ENCODE data around the gene NSMF.
"Not testable (repeated sequence)": the region's sequence is repeated elsewhere in the genome, so short reads cannot be mapped to it uniquely, and the experiment has no call there.

Gene NSMF

GRCh38 chr9:137459601-137460362 is 648 bp upstream of the NSMF start:
- no peak for DNase-seq (ENCODE audit: low read depth, low spot score)

GRCh38 chr9:137458194-137459151 is 661 bp downstream of the NSMF start:
- no peak for DNase-seq (ENCODE audit: low read depth, low spot score)

- DNase-seq (ENCODE audit: low read depth, low spot score), result no peak
These were observed 1.5 kb downstream of the NSMF start for GRCh38 chr9:137457406-137458193.

- no peak for DNase-seq (ENCODE audit: low read depth, low spot score)
These were observed 2.2 kb downstream of the NSMF start for GRCh38 chr9:137456864-137457405.

- DNase-seq (ENCODE audit: low read depth, low spot score), result peak; percentile 72
These were observed 2.9 kb downstream of the NSMF start for GRCh38 chr9:137456061-137456863.

- DNase-seq (ENCODE audit: low read depth, low spot score), result no peak
These were observed 3.7 kb downstream of the NSMF start for GRCh38 chr9:137455359-137455991.

GRCh38 chr9:137454597-137455358 is 4.4 kb downstream of the NSMF start:
- DNase-seq (ENCODE audit: low read depth, low spot score), result no peak

GRCh38 chr9:137454145-137454596 is 5.0 kb downstream of the NSMF start:
- no peak for DNase-seq (ENCODE audit: low read depth, low spot score)

GRCh38 chr9:137453643-137454081 is 5.5 kb downstream of the NSMF start:
- peak; percentile 40 for DNase-seq (ENCODE audit: low read depth, low spot score)

GRCh38 chr9:137452761-137453642 is 6.1 kb downstream of the NSMF start:
- DNase-seq (ENCODE audit: low read depth, low spot score), result no peak

GRCh38 chr9:137452006-137452760 is 7.0 kb downstream of the NSMF start:
- DNase-seq (ENCODE audit: low read depth, low spot score), result no peak

- DNase-seq (ENCODE audit: low read depth, low spot score), result not testable (repeated sequence)
These were observed 7.7 kb downstream of the NSMF start for GRCh38 chr9:137451264-137452005.

GRCh38 chr9:137450539-137451222 is 8.5 kb downstream of the NSMF start:
- not testable (repeated sequence) for DNase-seq (ENCODE audit: low read depth, low spot score)

- no peak for DNase-seq (ENCODE audit: low read depth, low spot score)
These were observed 9.1 kb downstream of the NSMF start for GRCh38 chr9:137449931-137450538.

GRCh38 chr9:137449081-137449844 is 9.9 kb downstream of the NSMF start:
- DNase-seq (ENCODE audit: low read depth, low spot score), result no peak

Measured in smooth muscle cell of the brain vasculature (primary cell).